Cardiac fibroblast (primary cell): ENCODE data around the gene JAGN1.
A peak's percentile ranks its signal among the peaks of the same experiment; 100 is the strongest.

Source experiments
- DNase-seq, 2 donors: peaks; one replicate each; pipeline versions ENCODE4 v3.0.0 to v3.0.0-alpha.2; 2010; ENCODE audit warnings: low read depth in 2 of 2
- H3K4me3 ChIP-seq, 2 donors: replicated peaks in 1 of 2; 1 replicate in 1 of 2; 2 replicates in 1 of 2; pipeline ENCODE4 v1.5.1; 2011; ENCODE audit warnings: low read depth in 2 of 2, low read length in 2 of 2, mild to moderate bottlenecking in 2 of 2, moderate library complexity in 1 of 2
- TF ChIP-seq, protein P1 (sequence below): IDR thresholded peaks from one replicate; pipeline ENCODE4 v1.5.1; 2011; ENCODE audit warnings: low read depth, mild to moderate bottlenecking, low read length, inconsistent platforms

JAGN1 gene

DNA sequence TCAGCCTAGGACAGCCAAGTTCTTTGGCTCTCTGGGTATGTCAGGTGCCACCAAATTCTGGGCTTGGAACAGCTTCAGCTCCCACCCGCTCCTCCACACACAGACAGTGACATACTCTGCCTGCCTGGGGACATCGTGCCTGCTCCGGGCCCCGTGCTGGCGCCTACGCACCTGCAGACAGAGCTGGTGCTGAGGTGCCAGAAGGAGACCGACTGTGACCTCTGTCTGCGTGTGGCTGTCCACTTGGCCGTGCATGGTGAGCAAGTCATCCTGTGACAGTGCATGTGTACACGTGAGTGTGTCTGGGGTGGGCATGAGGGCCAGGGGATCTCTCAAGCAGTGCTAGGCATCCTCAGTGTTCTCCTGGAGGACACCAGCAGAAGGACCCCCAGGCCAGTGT lies 27.4 kb downstream of the JAGN1 start:
- peak overlapping the region in 1 of 2 donors; percentile 62 for H3K4me3 ChIP-seq
- DNase-seq = no peak
- TF ChIP-seq, protein P1, sequence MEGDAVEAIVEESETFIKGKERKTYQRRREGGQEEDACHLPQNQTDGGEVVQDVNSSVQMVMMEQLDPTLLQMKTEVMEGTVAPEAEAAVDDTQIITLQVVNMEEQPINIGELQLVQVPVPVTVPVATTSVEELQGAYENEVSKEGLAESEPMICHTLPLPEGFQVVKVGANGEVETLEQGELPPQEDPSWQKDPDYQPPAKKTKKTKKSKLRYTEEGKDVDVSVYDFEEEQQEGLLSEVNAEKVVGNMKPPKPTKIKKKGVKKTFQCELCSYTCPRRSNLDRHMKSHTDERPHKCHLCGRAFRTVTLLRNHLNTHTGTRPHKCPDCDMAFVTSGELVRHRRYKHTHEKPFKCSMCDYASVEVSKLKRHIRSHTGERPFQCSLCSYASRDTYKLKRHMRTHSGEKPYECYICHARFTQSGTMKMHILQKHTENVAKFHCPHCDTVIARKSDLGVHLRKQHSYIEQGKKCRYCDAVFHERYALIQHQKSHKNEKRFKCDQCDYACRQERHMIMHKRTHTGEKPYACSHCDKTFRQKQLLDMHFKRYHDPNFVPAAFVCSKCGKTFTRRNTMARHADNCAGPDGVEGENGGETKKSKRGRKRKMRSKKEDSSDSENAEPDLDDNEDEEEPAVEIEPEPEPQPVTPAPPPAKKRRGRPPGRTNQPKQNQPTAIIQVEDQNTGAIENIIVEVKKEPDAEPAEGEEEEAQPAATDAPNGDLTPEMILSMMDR = no peak

DNA sequence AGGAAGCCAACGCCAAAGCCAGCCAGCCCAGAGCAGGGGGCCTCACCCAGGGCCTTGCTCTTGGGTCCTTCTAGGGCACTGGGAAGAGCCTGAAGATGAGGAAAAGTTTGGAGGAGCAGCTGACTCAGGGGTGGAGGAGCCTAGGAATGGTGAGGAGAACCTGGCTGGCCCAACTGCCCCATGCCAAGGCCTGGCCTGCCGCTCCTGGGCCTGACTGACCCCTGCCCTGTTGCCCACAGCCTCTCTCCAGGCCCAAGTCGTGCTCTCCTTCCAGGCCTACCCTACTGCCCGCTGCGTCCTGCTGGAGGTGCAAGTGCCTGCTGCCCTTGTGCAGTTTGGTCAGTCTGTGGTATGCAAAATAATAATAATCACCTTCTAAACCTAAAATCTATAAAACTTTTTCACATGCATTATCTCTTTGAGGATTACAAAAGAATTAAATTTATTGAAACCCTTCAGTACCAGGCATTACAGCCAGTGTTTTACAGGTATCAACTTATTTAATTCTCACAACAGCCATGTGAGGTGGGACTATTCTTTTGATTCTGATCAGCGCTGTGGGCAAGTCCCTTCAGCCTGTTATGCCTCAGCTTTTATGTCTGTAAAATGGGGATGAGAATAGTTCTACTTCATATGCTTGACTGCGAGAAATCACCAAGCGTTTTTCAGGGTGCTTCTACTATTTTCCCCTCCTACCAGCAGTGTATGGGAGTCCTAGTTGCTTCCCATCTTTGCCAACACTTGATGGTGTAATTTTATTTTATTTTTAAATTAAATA lies 28.0 kb downstream of the JAGN1 start:
- no peak for DNase-seq
- TF ChIP-seq, protein P1 = no peak
- H3K4me3 ChIP-seq = peak overlapping the region in 1 of 2 donors; percentile 62

DNA sequence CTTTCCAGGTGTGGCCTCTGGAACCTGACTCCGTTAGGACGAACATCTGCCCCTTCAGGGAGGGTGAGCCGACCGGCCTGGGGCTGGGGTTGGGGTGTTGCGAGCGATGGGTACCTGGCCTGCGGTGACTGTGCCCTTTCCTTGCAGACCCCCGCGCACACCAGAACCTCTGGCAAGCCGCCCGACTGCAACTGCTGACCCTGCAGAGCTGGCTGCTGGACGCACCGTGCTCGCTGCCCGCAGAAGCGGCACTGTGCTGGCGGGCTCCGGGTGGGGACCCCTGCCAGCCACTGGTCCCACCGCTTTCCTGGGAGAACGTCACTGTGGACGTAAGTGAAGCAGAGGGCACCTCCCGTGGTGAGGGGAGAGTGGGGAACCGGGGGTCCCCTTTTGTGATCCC lies 37.7 kb downstream of the JAGN1 start:
- no peak overlapping the region for H3K4me3 ChIP-seq
- TF ChIP-seq, protein P1 = no peak
- DNase-seq = no peak

DNA sequence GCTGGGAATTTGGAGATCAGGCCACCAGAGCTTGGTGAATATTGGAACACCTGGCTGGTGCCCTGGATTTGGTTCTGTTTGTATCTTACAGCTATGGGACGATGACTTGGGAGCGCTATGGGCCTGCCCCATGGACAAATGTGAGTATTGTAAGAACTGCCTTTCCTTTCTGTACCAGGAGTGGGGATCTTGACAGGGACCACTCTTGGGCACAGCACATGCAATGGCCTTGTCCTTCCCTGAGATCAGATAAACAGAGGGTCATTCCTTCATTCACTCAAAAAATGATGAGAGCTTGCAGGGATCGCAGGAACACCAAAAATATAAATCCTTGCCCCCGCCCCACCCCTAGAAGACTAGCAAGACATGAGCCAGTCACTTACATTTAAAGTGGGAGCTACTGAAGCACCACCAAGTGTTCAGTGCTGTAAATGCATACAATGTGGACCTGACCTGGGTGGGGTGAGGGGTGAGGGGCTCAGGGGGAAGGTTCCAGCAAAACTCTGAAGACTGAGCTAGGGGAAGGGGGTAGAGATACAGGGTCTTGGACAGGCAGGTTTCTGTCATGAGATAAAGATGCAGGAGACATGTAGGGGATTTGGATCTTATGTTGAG lies 40.5 kb downstream of the JAGN1 start:
- TF ChIP-seq, protein P1 = peak; percentile 21
- peak; percentile 28 to 45 for DNase-seq
- H3K4me3 ChIP-seq = no peak overlapping the region

DNA sequence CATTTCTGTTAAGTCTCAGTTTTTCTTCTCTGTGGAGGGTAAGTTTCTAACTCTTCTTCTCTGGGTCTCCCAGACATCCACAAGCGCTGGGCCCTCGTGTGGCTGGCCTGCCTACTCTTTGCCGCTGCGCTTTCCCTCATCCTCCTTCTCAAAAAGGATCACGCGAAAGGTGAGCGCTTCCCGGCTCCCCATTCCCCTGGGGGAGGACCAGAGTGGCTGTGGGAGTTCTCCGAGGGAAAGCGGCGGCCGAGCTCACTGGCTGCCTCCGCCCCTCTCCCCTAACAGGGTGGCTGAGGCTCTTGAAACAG lies 42.1 kb downstream of the JAGN1 start:
- DNase-seq = no peak
- TF ChIP-seq, protein P1 = no peak
- peak overlapping the region; percentile 65 to 71 for H3K4me3 ChIP-seq

DNA sequence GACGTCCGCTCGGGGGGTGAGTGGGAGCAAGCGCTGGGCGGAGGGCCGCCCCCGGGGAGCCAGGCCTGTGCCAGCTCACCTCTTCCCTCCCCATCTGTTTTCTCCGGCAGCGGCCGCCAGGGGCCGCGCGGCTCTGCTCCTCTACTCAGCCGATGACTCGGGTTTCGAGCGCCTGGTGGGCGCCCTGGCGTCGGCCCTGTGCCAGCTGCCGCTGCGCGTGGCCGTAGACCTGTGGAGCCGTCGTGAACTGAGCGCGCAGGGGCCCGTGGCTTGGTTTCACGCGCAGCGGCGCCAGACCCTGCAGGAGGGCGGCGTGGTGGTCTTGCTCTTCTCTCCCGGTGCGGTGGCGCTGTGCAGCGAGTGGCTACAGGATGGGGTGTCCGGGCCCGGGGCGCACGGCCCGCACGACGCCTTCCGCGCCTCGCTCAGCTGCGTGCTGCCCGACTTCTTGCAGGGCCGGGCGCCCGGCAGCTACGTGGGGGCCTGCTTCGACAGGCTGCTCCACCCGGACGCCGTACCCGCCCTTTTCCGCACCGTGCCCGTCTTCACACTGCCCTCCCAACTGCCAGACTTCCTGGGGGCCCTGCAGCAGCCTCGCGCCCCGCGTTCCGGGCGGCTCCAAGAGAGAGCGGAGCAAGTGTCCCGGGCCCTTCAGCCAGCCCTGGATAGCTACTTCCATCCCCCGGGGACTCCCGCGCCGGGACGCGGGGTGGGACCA lies 42.6 kb downstream of the JAGN1 start:
- TF ChIP-seq, protein P1 = peak; percentile 72
- peak overlapping the region; percentile 65 to 71 for H3K4me3 ChIP-seq
- DNase-seq = peak; percentile 86 to 90
